Measurements from ENCODE around the gene TSPAN9. TPM values are rescaled to one million over a fixed set of nuclear protein-coding genes. Genes with fewer than 3 reads are reported as not detected.
A peak's percentile ranks its signal among the peaks of the same experiment; 100 is the strongest.

The TSPAN9 gene
- total RNA-seq, 6 donors from 2014 or later, result 25.2 to 62.9 (median 44.2) TPM

- WGBS, 2 donors, result 89 to 93% methylated on average over 15 of the region's 15 CpGs
- no peaks in the 10 kb centered on the region for H3K27me3 ChIP-seq
- DNase-seq, result no peak
Observed at GRCh38 chr12:3040026-3040656, 37.0 kb upstream of the TSPAN9 start.

DNA sequence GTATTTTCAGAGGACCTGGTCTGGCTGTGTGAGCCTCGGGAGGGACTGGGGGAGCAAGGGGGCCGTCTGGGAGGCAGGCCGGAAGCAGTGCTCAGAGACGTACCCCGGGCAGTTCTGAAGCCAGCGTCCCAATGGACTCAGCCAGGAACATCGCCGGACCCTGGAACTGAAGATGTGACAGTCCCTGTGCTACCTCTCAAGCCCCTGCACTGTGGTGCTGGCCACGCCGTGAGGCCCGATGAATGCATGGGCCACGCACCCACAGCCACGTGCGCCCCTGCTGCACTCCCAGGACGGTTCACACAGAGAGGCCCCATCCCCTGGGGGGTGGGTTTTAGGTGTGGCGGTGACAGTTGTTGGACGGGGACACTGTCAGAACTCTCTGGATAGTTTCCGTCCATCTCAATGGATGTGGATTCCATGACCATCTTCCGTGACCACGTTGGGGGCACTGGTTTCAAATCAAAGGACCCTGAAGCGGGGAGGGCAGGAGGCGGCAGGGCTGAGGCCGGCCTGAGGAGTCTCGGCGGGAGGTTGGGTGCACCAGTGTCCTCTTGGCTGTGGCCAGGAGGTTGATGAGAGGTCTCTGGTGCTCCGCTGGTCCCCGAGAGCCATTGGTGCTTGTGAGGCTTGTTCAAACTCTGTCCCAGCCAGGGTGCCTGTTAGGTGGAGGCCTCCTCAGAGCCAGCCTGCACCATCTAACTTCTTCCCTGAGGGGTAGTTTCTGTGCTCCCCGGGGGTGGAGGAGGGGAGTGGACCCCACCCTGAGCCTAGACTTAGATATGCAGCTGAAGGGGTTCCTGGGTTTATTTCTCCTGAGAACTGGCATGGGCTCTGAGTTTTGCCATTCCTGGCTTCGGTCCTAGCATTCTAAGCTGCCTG is 36.3 kb upstream of the TSPAN9 start:
- WGBS, 2 donors, result 88 to 92% methylated on average over 15 to 29 of the region's 29 CpGs
- Histone ChIP-seq H3K27ac (no peak overlapping the region), H3K36me3 (peaks cover 3 to 62% (median 28%) of the 10 kb centered on the region in 4 donors), H3K4me3 (no peak overlapping the region), H3K9me3 (no peaks in the 10 kb centered on the region), H3K4me1 (peaks cover 0 to 3% (median under 1%) of the 10 kb centered on the region in 4 donors), H3K27me3 (no peaks in the 10 kb centered on the region)
- TF ChIP-seq, protein P1, sequence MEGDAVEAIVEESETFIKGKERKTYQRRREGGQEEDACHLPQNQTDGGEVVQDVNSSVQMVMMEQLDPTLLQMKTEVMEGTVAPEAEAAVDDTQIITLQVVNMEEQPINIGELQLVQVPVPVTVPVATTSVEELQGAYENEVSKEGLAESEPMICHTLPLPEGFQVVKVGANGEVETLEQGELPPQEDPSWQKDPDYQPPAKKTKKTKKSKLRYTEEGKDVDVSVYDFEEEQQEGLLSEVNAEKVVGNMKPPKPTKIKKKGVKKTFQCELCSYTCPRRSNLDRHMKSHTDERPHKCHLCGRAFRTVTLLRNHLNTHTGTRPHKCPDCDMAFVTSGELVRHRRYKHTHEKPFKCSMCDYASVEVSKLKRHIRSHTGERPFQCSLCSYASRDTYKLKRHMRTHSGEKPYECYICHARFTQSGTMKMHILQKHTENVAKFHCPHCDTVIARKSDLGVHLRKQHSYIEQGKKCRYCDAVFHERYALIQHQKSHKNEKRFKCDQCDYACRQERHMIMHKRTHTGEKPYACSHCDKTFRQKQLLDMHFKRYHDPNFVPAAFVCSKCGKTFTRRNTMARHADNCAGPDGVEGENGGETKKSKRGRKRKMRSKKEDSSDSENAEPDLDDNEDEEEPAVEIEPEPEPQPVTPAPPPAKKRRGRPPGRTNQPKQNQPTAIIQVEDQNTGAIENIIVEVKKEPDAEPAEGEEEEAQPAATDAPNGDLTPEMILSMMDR (IDR thresholded peaks at IDR 0.05), result no peak
- no peak for TF ChIP-seq POLR2A (IDR thresholded peaks at IDR 0.05)
- ATAC-seq (ENCODE audit: low FRiP score in 2 of 2) (no peak), DNase-seq (peak in 1 of 2 donors; percentile 71)

More at GRCh38 chr12:3040026-3040656, 37.0 kb upstream of the TSPAN9 start:
- Histone ChIP-seq H3K4me3 (no peak overlapping the region), H3K4me1 (no peaks in the 10 kb centered on the region), H3K27ac (no peak overlapping the region), H3K9me3 (no peaks in the 10 kb centered on the region), H3K36me3 (peaks cover 3 to 65% (median 28%) of the 10 kb centered on the region in 4 donors)
- no peak for ATAC-seq (ENCODE audit: low FRiP score in 2 of 2)
- TF ChIP-seq POLR2A (IDR thresholded peaks at IDR 0.05) (no peak), EP300 (IDR thresholded peaks at IDR 0.05) (no peak), POLR2AphosphoS5 (IDR thresholded peaks at IDR 0.05) (no peak)

- H3K4me1 ChIP-seq, result peaks cover 0 to 7% (median 5%) of the 10 kb centered on the region in 4 donors
- 65 to 69% methylated on average over 11 of the region's 11 CpGs for WGBS, 2 donors
- TF ChIP-seq, protein P1 (IDR thresholded peaks at IDR 0.05), result peak; percentile 27 to 65 (median 45)
- TF ChIP-seq POLR2A (IDR thresholded peaks at IDR 0.05), result no peak
- no peak for TF ChIP-seq POLR2AphosphoS5 (IDR thresholded peaks at IDR 0.05)
- no peak for TF ChIP-seq EP300 (IDR thresholded peaks at IDR 0.05)
- H3K4me3 ChIP-seq, result no peak overlapping the region
- H3K27me3 ChIP-seq, result no peaks in the 10 kb centered on the region
- ATAC-seq (ENCODE audit: low FRiP score in 2 of 2) (peak; percentile 44 to 70), DNase-seq (peak in 1 of 2 donors; percentile 40)
- H3K36me3 ChIP-seq, result peaks cover 3 to 57% (median 28%) of the 10 kb centered on the region in 4 donors
- H3K27ac ChIP-seq, result no peak overlapping the region
- H3K9me3 ChIP-seq, result no peaks in the 10 kb centered on the region
Observed at GRCh38 chr12:3041558-3042164, 35.5 kb upstream of the TSPAN9 start.

GRCh38 chr12:3042394-3042793 is 34.8 kb upstream of the TSPAN9 start:
- DNase-seq, result no peak
- Histone ChIP-seq H3K36me3 (peaks cover 3 to 51% (median 28%) of the 10 kb centered on the region in 4 donors), H3K27ac (no peak overlapping the region), H3K4me3 (no peak overlapping the region), H3K27me3 (no peaks in the 10 kb centered on the region), H3K9me3 (no peaks in the 10 kb centered on the region), H3K4me1 (peaks cover 0 to 10% (median 6%) of the 10 kb centered on the region in 4 donors)
- no peak for ATAC-seq (ENCODE audit: low FRiP score in 2 of 2)
- 44 to 83% methylated on average over 4 to 8 of the region's 8 CpGs for WGBS, 2 donors
- TF ChIP-seq POLR2A (IDR thresholded peaks at IDR 0.05) (no peak), EP300 (IDR thresholded peaks at IDR 0.05) (no peak), POLR2AphosphoS5 (IDR thresholded peaks at IDR 0.05) (no peak)
- TF ChIP-seq, protein P1 (IDR thresholded peaks at IDR 0.05), result no peak

GRCh38 chr12:3042826-3043225 is 34.4 kb upstream of the TSPAN9 start:
- Histone ChIP-seq H3K4me3 (no peak overlapping the region), H3K27ac (no peak overlapping the region), H3K9me3 (no peaks in the 10 kb centered on the region), H3K27me3 (no peaks in the 10 kb centered on the region), H3K4me1 (peaks cover 0 to 15% (median 8%) of the 10 kb centered on the region in 4 donors), H3K36me3 (peaks cover 3 to 47% (median 27%) of the 10 kb centered on the region in 4 donors)
- 84 to 88% methylated on average over 4 of the region's 4 CpGs for WGBS, 2 donors
- TF ChIP-seq EP300 (IDR thresholded peaks at IDR 0.05) (no peak), POLR2AphosphoS5 (IDR thresholded peaks at IDR 0.05) (no peak)
- TF ChIP-seq, protein P1 (IDR thresholded peaks at IDR 0.05), result no peak
- DNase-seq, result no peak
- no peak for ATAC-seq (ENCODE audit: low FRiP score in 2 of 2)
